K562 (cell line): Measurements from ENCODE around the gene SHISAL2A. TPM values are rescaled to one million over a fixed set of nuclear protein-coding genes. Genes with fewer than 3 reads are reported as not detected.

ENCODE experiments used
- ATAC-seq: fragments of 200-7000 bp; cut with Tn5 transposase; 3 replicates; pipeline ENCODE4 v1.9.1; 2020; ENCODE audit warnings: moderate library complexity
- BruUV-seq: library from RNA; stranded (reverse); fragments of 400-500 nt; replicated peaks from 2 replicates; lab custom pipeline; 2021; lab: Mats Ljungman, UMichigan
- CTCF ChIA-PET: fragments of 300-600 bp; formaldehyde crosslinking; extraction: SDS; loops from one replicate; lab custom pipeline; 2021; ENCODE audit warnings: low intra/inter-chr PET ratio; lab: Yijun Ruan, JAX
- POLR2A ChIA-PET: fragments of 300-600, 350-650 bp; sonication (Branson Sonifier 250); formaldehyde crosslinking; extraction: SDS; loops from one replicate; lab custom pipeline; 2021; ENCODE audit warnings: antibody characterized with exemption, inconsistent platforms; lab: Yijun Ruan, JAX
- DNase-seq, 4 experiments: peaks; one replicate each; pipeline versions ENCODE4 v3.0.0 to v3.0.0-alpha.2; 2011 to 2018; ENCODE audit warnings: low spot score in 3 of 4, mixed read lengths in 3 of 4; ENCODE audit errors: extremely low read depth in 1 of 4
- FAIRE-seq: peaks from 2 replicates; lab custom pipeline; 2011; peaks lifted over from hg19 to GRCh38; lab: Jason Lieb, UNC
- H2AFZ ChIP-seq: 2 replicates; pipeline ENCODE4 v1.6.0; 2011; ENCODE audit warnings: low read depth, low read length, control low read depth, inconsistent platforms
- H3K27ac ChIP-seq: fragments of 200-600 bp; 3 replicates; pipeline ENCODE4 v1.8.0; 2011; ENCODE audit warnings: low read depth, mild to moderate bottlenecking, control low read depth, inconsistent platforms, low read length, moderate library complexity, mixed read lengths; ENCODE audit errors: extremely low read depth
- H3K27me3 ChIP-seq, 2 experiments: fragments of 300-600 bp in 1 of 2; 2 replicates in 1 of 2; 3 replicates in 1 of 2; pipeline versions ENCODE4 v1.6.0 to v1.8.0; 2011; ENCODE audit warnings: inconsistent platforms in 2 of 2, low read length in 2 of 2, mild to moderate bottlenecking in 1 of 2, mixed read lengths in 1 of 2, moderate library complexity in 1 of 2; ENCODE audit not compliant: control insufficient read depth in 2 of 2, insufficient read depth in 2 of 2
- H3K36me3 ChIP-seq: fragments of 300-600 bp; 3 replicates; pipeline ENCODE4 v1.8.0; 2011; ENCODE audit warnings: mild to moderate bottlenecking, low read length, inconsistent platforms; ENCODE audit not compliant: control insufficient read depth, insufficient read depth
- H3K4me1 ChIP-seq, 2 experiments: fragments of 200-600 bp in 1 of 2; replicated peaks in 1 of 2; 2 replicates in 1 of 2; 3 replicates in 1 of 2; pipeline versions ENCODE4 v1.5.1 to v1.8.0; 2011; ENCODE audit warnings: inconsistent platforms in 2 of 2, low read length in 2 of 2, mild to moderate bottlenecking in 1 of 2, mixed read lengths in 1 of 2, moderate library complexity in 1 of 2; ENCODE audit not compliant: control insufficient read depth in 2 of 2, insufficient read depth in 2 of 2
- H3K4me2 ChIP-seq: 2 replicates; pipeline ENCODE4 v1.6.1; 2011; ENCODE audit warnings: low read length, control low read depth, inconsistent platforms, mixed read lengths; ENCODE audit not compliant: insufficient read depth
- H3K4me3 ChIP-seq: fragments of 200-600 bp; sonication (generic), shearing (Covaris generic); 2 replicates; pipeline ENCODE4 v1.5.1; 2016; ENCODE audit warnings: control low read depth, inconsistent platforms
- H3K79me2 ChIP-seq: fragments of 200-600 bp; 3 replicates; pipeline ENCODE4 v1.8.0; 2011; ENCODE audit warnings: low read length, inconsistent platforms; ENCODE audit not compliant: control insufficient read depth, insufficient read depth
- H3K9ac ChIP-seq, 2 experiments: 2 replicates each; pipeline versions ENCODE4 v1.6.0 to v1.6.1; 2011; ENCODE audit warnings: low read depth in 2 of 2, low read length in 2 of 2, control low read depth in 1 of 2, inconsistent platforms in 1 of 2, mild to moderate bottlenecking in 1 of 2, mixed read lengths in 1 of 2; ENCODE audit not compliant: insufficient read depth in 1 of 2
- H3K9me1 ChIP-seq: one replicate; pipeline ENCODE4 v1.6.0; 2011; ENCODE audit warnings: inconsistent platforms, mild to moderate bottlenecking, low read length, moderate library complexity; ENCODE audit not compliant: control insufficient read depth, insufficient read depth
- H3K9me3 ChIP-seq: replicated peaks from 2 replicates; pipeline ENCODE4 v1.5.1; 2011; ENCODE audit warnings: low read depth, low read length, inconsistent platforms; ENCODE audit not compliant: control insufficient read depth, insufficient read depth
- H4K20me1 ChIP-seq: replicated peaks from 2 replicates; pipeline ENCODE4 v1.6.1; 2011; ENCODE audit warnings: low read length, inconsistent platforms, mixed read lengths; ENCODE audit not compliant: control insufficient read depth, insufficient read depth
- CBX1 ChIP-seq: sonication (generic); IDR thresholded peaks from 2 replicates; pipeline ENCODE4 v1.6.1; 2016; ENCODE audit warnings: antibody characterized with exemption, low read depth, mild to moderate bottlenecking
- DEAF1 ChIP-seq: fragments of 450-650 bp; formaldehyde crosslinking; IDR thresholded peaks from 2 replicates; pipeline ENCODE4 v1.4.0; 2020; ENCODE audit warnings: mild to moderate bottlenecking, moderate library complexity
- DLX4 ChIP-seq: fragments of 250-450 bp; sonication (Bioruptor Pico); IDR thresholded peaks from 2 replicates; pipeline ENCODE4 v1.6.1; 2021; ENCODE audit warnings: mild to moderate bottlenecking
- FOXM1 ChIP-seq, 2 experiments: fragments of 450-650 bp in 1 of 2; sonication (generic) in 1 of 2; formaldehyde crosslinking in 1 of 2; IDR thresholded peaks; 2 replicates each; pipeline versions ENCODE4 v1.6.1 to v1.9.0; 2017 to 2022; ENCODE audit warnings: low read depth in 2 of 2, mild to moderate bottlenecking in 2 of 2, missing genetic modification reagents in 1 of 2, moderate library complexity in 1 of 2
- HES1 ChIP-seq: fragments of 450-650 bp; IDR thresholded peaks from 2 replicates; pipeline ENCODE4 v1.6.1; 2016; ENCODE audit warnings: low read depth, mild to moderate bottlenecking, moderate library complexity
- KDM1A ChIP-seq, 2 experiments: fragments of 450-650 bp; IDR thresholded peaks; 2 replicates each; pipeline ENCODE4 v1.6.1; 2016; ENCODE audit warnings: mild to moderate bottlenecking in 2 of 2
- MAFG ChIP-seq: fragments of 450-650 bp; conservative IDR thresholded peaks from 2 replicates; pipeline ENCODE4 v1.6.1; 2016; ENCODE audit warnings: missing genetic modification characterization, missing compliant biosample characterization
- MAZ ChIP-seq, 2 experiments: fragments of 450-650 bp in 1 of 2; sonication (generic) in 1 of 2; formaldehyde crosslinking; IDR thresholded peaks in 1 of 2; conservative IDR thresholded peaks in 1 of 2; 2 replicates each; pipeline versions ENCODE4 v1.4.0 to v1.5.0; 2020; ENCODE audit warnings: mild to moderate bottlenecking in 1 of 2, missing genetic modification reagents in 1 of 2
- MTF1 ChIP-seq: fragments of 250-450 bp; sonication (Bioruptor Pico); IDR thresholded peaks from 2 replicates; pipeline ENCODE4 v1.9.0; 2021; ENCODE audit warnings: moderate library complexity, mild to moderate bottlenecking, inconsistent platforms, borderline replicate concordance
- PTBP1 ChIP-seq: fragments of 200-400 bp; formaldehyde crosslinking; IDR thresholded peaks from 2 replicates; pipeline ENCODE4 v1.6.1; 2017; ENCODE audit warnings: low read depth, low read length
- RBM25 ChIP-seq: fragments of 200-400 bp; formaldehyde crosslinking; IDR thresholded peaks from 2 replicates; pipeline ENCODE4 v1.6.1; 2018; ENCODE audit warnings: low read length, low read depth, moderate library complexity; ENCODE audit not compliant: severe bottlenecking
- SPI1 ChIP-seq: IDR thresholded peaks from 2 replicates; pipeline ENCODE4 v1.6.1; 2011; ENCODE audit warnings: low read depth, low read length, control low read depth, borderline replicate concordance
- STAG1 ChIP-seq: sonication (generic); formaldehyde crosslinking; IDR thresholded peaks from 2 replicates; pipeline ENCODE4 v1.5.0; 2020; ENCODE audit warnings: missing genetic modification reagents, borderline replicate concordance
- TCFL5 ChIP-seq: fragments of 250-450 bp; sonication (Bioruptor Pico); conservative IDR thresholded peaks from 2 replicates; pipeline ENCODE4 v1.6.1; 2021; ENCODE audit warnings: mild to moderate bottlenecking, moderate library complexity, matching md5 sums
- WGBS: fragments of 100-300 bp; shearing (Covaris generic); methylation state at CpG from one replicate; pipeline ENCODE4 v1.1.6; 2016; ENCODE audit warnings: low coverage, mixed read lengths; ENCODE audit not compliant: insufficient coverage; ENCODE audit errors: missing lambda C conversion rate; 5-methylcytosine and 5-hydroxymethylcytosine counted together
- in situ Hi-C: fragments of 300-500 bp; cut with MboI; formaldehyde crosslinking; loops from 4 replicates; pipeline ENCODE4 v1.15.0; 2018; ENCODE audit warnings: inconsistent platforms, mixed read lengths
- intact Hi-C: fragments of 100-400 bp; cut with micrococcal nuclease; formaldehyde crosslinking; loops from 2 replicates; pipeline ENCODE4 v1.14.2; 2022
- polyA plus RNA-seq, 8 experiments: library from polyadenylated mRNA; depleted of rRNA in 4 of 8; stranded (reverse) in 5 of 8; unstranded in 3 of 8; fragments of >200 nt; fragmentation: Nextera tagmentation in 2 of 8; fragmentation: Illumina TruSeq in 1 of 8; extraction: Ambion mirVana in 2 of 8; extraction: Trizol in 1 of 8; gene quantifications; 2 replicates each; pipeline versions ENCODE4 v1.2.1 to v1.2.3, GENCODE V29; 2011 to 2014; ENCODE audit warnings: inconsistent platforms in 1 of 8, missing spikeins in 1 of 8
- total RNA-seq, 7 experiments: library from RNA; depleted of rRNA in 6 of 7; stranded (reverse); fragments of >200 nt in 6 of 7; fragmentation: Illumina TruSeq in 2 of 7; extraction: Trizol in 2 of 7; gene quantifications; 2 replicates each; pipeline versions ENCODE4 v1.2.1 to v1.2.3, GENCODE V29; 2011 to 2021; ENCODE audit warnings: low replicate concordance in 1 of 7

Gene SHISAL2A
- total and polyA plus RNA-seq, 9 of the 15 experiments (the other 6 are each of a cell fraction or from before 2014, with no cell fraction given): 0.11 TPM; not detected in 8

- TF ChIP-seq RBM25 (peak; percentile 98), CBX1 (peak; percentile 67; the same call in 1 of the 2 replicates), PTBP1 (0 out of 2 replicates have a peak, but pooled peaks have one; percentile 64), TCFL5 (CRISPR knock-in tag) (no peak), MAFG (no peak), MAZ (CRISPR knock-in tag; conservative IDR thresholded peaks at IDR 0.05 in 1 of 2, IDR thresholded peaks at IDR 0.05 in 1 of 2) (no peak), MTF1 (CRISPR knock-in tag) (no peak), KDM1A (IDR thresholded peaks at IDR 0.05) (peak; percentile 88 to 92), FOXM1 (IDR thresholded peaks at IDR 0.05; ENCODE audit: low read depth) (0 out of 2 replicates have a peak, but pooled peaks have one; percentile 15), FOXM1 (CRISPR knock-in tag; IDR thresholded peaks at IDR 0.05; ENCODE audit: low read depth) (no peak)
Measured at GRCh38 chr1:52629667-52630066, 3.3 kb upstream of the SHISAL2A start (continued).

GRCh38 chr1:52631759-52632331, 1.1 kb upstream of the SHISAL2A start:
- Histone ChIP-seq H3K9ac (peak overlapping the region in 1 of 2 experiments; percentile 70; a peak in 2 of 4 replicates), H2AFZ (peak overlapping the region; percentile 88), H3K36me3 (no peaks in the 10 kb centered on the region), H3K27me3 (no peaks in the 10 kb centered on the region), H3K4me2 (peak overlapping the region; percentile 4; the same call in 1 of the 2 replicates), H3K79me2 (no peaks in the 10 kb centered on the region), H4K20me1 (no peaks in the 10 kb centered on the region), H3K9me3 (no peaks in the 10 kb centered on the region), H3K4me1 (peaks cover 11 to 17% of the 10 kb centered on the region in 2 experiments; a peak in 4 of 5 replicates), H3K27ac (peak overlapping the region; percentile 2; the same call in 2 of the 3 replicates), H3K4me3 (no peak overlapping the region), H3K9me1 (no peaks in the 10 kb centered on the region)
- intact Hi-C loops: no loop called here
- ChIA-PET POLR2A (interaction anchor here (0.6 to 1.1 kb wide), 4 partner anchors 10 to 301 kb away, joined by 3 to 6 read pairs (median 4); no protein-coding TSS in a partner anchor), CTCF (no interaction called here)
- BruUV-seq: no TSS peak
- FAIRE-seq (peak; percentile 69), DNase-seq (peak in 2 of 4 experiments; percentile 30 to 44), ATAC-seq (peak; percentile 71)
- in situ Hi-C loops: no loop called here
- 56% methylated on average over 8 of the region's 8 CpGs for WGBS
- TF ChIP-seq HES1 (no peak), DLX4 (no peak), SPI1 (peak; percentile 64; the same call in 1 of the 2 replicates), DEAF1 (no peak), STAG1 (CRISPR knock-in tag) (no peak)
